HT-29 (cell line): ENCODE data around the gene POMGNT1. TPM values are rescaled to one million over a fixed set of nuclear protein-coding genes. Genes with fewer than 3 reads are reported as not detected.
"Not testable (repeated sequence)": the region's sequence is repeated elsewhere in the genome, so short reads cannot be mapped to it uniquely, and the experiment has no call there.

ENCODE experiments used
- DNase-seq: peaks from one replicate; pipeline ENCODE4 v3.0.0-alpha.2; 2015; ENCODE audit warnings: low spot score
- total RNA-seq: library from RNA; depleted of rRNA; stranded (reverse); fragments of >200 nt; shearing (Covaris generic); gene quantifications from 2 replicates; pipeline ENCODE4 v1.2.3, GENCODE V29; 2014; rRNA removed

POMGNT1 gene
- 53.5 TPM in 2 replicates for total RNA-seq

GRCh38 chr1:46197964-46198811, at the start of gene POMGNT1:
TSS of gene POMGNT1 (minus strand) at chr1:46198434. CDS start at chr1:46197821, 613 bp downstream.
- DNase-seq, result peak; percentile 71

DNA sequence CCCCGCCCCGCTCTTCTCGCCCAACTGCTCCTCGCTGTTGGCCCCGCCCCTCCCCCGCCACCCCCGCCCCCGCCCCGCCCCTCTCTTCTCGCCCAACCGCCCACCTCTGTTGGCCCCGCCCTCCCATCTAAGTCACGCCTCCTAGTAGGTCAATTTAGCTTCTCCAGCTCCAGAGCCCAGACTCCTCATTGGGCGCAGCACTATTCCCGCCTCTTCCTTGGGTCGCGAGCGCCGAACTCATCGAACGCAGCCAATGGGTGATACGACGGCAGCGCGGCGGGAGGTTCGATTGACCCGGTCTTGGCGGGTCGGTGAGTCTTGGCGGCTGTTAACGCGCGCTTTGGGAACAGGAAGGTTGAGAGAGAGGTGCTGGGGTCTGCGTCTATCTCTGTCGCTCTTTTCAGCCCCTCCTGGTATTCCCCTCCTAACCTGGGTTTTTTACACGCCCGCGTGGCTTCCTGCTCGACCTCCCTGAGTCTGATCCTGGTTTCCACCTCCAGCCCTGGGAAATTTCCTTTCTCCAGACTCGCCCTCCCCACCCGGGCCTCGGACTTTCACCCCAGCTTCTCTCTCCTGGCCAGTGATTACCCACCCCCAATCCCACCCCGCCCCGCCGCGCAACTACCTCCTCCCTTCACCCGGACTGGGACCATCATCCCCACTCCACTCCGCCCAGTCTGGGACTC, 49.3 kb upstream of the POMGNT1 start, which contains the start of gene RAD54L:
RAD54L (plus strand) TSS at position 328 of the 686 bp plus-strand sequence. CDS start 643 bp downstream, outside the sequence.
- peak; percentile 99 for DNase-seq

DNA sequence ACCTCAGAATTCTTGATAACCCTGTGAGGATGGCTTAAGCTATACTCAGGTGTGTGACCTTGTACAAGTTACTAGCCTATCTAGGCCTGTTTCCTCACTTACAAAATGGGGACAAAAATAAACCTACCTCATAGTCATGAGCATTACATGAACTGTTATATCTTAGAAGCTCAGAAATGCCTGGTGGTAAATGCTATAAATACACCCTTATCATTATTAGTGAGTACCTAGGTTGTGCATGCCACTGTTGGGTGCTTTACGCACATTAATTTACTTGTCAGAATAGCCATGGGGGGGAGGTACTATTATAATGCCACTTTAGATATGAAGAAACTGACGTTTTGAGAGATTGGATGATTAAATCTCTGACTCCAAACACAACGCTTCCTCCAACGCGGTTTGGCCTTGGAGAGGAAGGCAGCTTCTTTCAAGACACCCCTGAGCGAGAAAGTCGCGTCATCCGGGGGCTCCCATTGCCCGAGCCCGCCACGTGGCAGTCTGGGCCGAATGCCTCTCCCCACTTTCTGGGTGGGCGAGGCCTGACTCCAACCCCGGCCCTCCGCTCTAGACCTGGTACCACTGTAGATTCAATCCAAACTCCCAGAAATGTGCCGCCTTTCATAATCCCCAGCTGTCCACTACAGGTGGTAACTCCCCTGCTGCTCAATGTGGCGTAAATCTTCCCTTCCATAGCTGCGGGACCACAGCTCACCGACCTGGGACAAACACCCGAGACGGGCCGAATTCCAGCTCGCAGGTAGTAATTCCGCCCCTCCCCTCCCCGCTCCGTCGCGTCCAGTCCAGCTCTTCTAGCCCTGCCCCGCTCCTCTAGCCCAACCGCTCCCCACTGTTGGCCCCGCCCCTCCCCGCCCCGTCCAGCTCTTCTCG, 48.6 kb upstream of the POMGNT1 start:
- DNase-seq, result no peak

DNA sequence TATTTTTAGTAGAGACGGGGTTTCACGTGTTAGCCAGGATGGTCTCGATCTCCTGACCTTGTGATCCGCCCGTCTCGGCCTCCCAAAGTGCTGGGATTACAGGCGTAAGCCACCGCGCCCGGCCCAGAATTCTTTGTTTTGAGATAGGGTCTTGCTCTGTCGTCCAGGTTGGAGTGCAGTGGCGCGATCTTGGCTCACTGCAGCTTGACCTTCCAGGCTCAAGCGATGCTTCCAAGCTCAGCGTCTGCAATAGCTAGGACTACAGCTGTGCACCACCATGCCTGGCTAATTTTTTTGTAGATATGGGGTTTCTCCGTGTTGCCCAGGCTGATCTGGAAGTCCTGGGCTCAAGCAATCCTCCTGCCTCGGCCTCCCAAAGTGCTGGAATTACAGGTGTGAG, 47.9 kb upstream of the POMGNT1 start:
- not testable (repeated sequence) for DNase-seq

DNA sequence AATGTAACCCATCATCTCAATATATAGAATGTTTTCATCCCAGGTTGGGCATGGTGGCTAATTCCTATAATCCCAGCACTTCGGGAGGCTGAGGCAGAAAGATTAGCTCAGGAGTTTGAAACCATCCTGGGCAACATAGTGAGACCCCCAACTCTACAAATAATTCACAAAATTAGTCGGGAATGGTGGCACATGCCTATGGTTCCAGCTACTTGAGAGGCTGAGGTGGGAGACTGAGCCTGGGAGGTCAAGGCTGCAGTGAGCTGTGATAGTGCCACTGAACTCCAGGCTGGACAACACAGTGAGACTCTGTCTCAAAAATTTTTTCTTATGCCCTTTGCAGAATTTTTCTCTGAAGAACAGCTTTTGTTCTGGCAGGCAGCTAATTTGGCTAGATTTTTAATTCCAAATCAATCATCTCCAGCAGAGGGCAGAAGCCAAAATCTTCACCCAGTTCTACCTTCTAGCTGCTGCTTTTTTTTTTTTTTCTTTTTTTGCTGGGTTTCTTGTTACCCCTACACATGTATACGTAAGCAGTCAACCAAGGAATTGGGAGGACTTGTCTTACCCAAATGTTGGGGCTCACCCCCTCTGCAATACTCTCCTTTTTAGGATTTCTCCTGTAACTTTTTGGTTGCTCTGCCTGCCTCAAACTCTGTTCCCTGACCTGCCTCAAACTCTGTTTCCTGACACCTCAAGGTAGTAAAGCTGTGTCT, 46.6 kb upstream of the POMGNT1 start:
- DNase-seq, result peak; percentile 41

DNA sequence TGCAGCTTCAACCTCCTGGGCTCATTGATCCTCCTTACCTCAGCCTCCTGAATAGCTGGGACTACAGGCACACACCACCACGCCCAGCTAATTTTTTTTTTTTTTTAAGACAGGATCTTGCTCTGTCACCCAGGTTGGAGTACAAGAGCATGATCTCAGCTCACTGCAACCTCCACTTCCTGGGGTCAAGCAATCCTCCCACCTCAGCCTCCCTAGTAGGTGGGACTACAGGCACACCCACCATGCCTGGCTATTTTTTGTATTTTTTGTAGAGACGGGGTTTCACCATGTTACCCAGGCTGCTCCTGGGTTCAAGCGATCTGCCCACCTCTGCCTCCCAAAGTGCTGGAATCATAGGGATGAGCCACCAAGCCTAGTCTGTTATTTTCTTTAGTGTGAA, 45.6 kb upstream of the POMGNT1 start:
- DNase-seq, result not testable (repeated sequence)

DNA sequence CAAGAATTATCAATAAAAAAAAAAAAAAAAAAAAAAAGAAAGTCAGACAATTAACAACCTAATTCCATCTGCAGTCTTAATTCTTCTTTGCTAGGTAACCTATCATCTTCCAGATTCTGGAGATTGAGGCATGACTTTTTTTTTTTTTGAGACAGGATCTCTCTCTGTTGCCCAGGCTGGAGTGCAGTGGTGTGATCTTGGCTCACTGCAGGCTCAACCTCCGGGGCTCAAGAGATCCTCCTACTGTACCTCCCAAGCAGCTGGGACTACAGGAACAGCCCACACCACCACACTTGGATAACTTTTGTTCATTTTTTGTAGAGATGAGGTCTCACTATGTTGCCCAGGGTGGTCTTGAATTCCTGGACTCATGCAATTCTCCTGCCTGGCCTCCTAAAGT, 44.7 kb upstream of the POMGNT1 start:
- no peak for DNase-seq

GRCh38 chr1:46241733-46242132, 43.5 kb upstream of the POMGNT1 start:
- DNase-seq, result not testable (repeated sequence)

DNA sequence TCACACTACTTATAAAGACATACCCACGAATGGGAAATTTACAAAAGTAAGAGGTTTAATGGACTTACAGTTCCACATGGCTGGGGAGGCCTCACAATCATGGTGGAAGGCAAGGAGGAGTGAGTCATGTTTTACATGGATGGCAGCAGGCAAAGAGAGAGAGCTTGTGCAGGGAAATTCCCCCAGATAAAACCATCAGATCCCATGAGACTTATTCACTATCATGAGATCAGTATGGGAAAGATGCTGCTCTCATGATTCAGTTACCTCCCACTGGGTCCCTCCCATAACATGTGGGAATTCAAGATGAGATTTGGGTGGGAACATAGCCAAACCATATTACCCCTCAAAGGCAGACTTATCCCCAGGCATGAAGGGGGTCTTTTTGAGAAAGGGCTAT, 40.6 kb upstream of the POMGNT1 start:
- DNase-seq, result not testable (repeated sequence)

DNA sequence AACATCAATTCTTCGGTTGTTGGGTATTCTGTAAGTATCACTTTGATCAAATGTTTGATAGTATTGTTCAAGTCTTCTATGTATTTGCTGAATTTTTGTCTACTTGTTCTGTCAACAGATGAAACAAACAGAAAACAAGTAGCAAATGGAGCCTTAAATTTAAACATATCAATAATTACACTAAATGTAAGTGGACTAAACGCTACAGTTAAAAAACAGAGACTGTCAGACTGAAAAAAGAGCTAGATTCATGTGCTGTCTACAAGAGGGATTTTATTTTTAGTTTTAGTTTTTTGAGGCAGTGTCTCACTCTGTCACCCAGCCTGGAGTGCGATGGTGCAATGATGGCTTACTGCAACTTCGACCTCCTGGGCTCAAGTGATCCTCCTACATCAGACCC, 38.6 kb upstream of the POMGNT1 start:
- no peak for DNase-seq

DNA sequence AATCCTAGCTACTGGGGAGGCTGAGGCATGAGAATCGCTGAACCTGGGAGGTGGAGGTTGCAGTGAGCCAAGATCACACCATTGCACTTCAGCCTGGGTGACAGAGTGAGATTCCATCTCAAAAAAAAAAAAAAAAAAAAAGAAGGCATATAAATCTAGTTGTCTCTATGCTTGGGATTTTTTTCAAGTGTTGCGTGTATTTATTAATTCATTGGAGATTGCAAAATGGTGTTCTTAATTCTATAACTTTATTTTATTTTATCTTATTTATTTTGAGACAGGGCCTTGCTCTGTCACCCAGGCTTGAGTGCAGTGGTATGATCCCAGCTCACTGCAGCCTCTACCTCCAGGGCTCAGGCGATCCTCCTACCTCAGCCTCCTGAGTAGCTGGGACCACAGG, 33.0 kb upstream of the POMGNT1 start:
- not testable (repeated sequence) for DNase-seq

DNA sequence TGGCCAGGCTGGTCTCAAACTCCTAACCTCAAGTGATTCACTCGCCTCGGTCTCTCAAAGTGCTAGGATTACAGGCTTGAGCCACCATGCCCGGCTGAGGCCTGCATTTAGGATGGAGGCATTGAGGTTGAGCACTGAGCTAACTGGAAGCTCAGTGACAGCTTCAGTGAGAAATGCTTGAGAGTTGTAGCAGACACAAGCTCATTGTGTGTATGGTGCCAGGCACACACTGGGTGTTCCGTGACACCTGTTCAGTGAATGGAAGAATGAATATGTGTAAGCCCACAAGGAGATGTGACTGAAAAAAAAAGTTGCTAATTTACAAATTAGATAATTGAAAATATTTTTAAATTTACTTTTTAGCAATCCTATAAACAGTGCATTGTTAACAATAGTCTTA, 26.7 kb upstream of the POMGNT1 start:
- DNase-seq, result no peak

DNA sequence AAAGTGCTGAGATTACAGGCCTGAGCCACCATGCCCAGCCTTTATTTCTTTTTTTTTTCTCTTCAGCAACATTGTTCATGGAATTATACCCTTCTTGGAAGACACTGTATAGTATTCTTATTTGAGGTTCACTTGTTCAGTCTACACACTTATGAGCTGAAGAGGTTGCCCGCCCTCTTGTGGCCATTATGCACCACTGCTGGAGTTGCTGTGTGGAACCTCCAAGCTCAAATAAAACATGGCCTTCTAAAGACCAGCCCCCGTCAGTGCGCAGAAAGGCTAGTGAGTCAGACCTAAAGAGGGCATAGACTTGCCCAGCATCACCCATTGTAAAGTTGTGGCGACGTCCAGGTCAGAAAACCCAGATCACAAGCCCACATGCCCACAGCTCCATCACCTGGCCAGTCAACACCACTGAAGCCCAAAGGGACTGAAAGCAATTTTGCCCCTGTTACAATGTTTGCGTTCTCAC, 25.3 kb upstream of the POMGNT1 start:
- peak; percentile 96 for DNase-seq

GRCh38 chr1:46223055-46223454, 24.8 kb upstream of the POMGNT1 start:
- DNase-seq, result not testable (repeated sequence)

DNA sequence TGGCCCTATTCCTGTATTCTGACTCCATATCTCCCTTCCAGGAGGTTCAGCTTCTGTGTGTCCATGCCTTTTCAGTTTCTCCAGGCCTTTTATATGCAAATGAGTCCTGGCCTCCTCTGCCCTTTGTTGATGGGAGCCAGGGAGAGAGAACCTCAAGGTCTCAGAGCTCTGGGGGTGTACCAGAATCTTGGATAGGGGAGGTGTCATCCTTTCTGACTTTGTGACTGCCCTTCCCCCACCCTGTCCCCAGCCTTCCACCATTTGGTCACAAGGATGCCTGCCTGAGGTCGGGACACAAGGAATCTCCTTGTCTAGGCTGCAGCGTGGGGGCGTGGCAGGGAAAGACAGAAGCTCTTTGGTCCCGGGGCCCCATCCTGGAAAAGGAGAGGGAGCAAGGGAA, 23.5 kb upstream of the POMGNT1 start:
- no peak for DNase-seq

- DNase-seq, result no peak
Observed at GRCh38 chr1:46220808-46221207, 22.6 kb upstream of the POMGNT1 start.

DNA sequence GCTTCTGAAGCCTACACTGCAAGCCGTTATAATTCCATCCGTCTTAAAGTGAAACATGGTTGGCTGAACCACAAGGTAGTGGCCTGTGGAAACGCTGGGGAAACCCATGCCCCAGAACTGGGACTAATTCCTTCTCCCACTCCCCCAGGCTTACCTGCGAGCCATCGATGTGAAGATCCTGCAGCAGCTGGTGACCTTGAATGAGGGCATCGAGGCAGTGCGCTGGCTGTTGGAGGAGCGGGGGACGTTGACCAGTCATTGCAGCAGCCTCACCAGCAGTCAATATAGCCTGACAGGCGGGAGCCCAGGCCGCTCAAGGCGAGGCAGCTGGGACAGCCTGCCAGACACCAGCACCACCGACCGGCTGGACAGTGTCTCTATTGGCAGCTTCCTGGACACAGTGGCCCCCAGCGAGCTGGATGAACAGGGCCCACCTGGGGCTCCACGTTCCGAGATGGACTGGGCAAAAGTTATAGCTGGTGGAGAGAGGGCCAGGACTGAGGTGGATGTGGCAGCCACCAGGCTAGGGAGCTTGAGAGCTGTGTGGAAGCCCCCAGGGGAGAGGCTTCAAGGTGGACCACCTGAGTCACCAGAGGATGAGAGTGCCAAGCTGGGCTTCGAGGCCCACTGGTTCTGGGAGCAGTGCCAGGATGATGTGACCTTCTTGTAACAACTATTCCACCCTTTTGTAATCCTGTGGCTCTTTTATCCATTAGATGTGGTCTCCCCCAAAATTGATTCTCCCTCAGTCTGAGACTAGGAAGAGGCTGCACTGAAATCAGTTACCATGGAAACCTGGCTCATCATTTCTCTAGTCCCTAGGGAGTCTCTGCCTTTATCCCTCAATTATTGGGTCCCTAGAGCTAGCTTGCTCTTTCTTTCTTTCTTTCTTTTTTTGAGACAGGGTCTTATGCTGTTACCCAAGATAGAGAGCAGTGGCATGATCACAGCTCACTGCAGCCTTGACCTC, 21.6 kb upstream of the POMGNT1 start:
- DNase-seq, result no peak

DNA sequence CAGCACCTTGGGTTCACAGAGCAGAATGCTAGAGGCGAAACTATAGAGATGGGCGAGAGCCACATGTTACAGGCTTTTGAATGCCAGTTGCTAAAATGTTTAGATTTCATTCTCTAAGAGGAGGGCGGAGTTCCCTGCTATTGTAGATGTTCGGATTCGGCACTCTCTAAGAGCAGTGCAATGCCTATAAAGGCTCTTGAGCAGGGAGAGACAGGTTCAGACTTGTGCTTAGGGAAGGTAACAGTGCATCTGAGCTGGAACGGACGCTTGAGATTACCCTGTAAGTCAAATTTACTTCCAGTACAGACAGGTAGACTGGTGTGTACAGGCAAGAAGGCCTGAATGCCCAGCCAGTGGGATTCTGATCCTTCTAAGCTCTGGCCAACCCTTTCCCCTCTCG, 20.2 kb upstream of the POMGNT1 start:
- no peak for DNase-seq

GRCh38 chr1:46215504-46215903, 17.3 kb upstream of the POMGNT1 start:
- DNase-seq, result no peak

DNA sequence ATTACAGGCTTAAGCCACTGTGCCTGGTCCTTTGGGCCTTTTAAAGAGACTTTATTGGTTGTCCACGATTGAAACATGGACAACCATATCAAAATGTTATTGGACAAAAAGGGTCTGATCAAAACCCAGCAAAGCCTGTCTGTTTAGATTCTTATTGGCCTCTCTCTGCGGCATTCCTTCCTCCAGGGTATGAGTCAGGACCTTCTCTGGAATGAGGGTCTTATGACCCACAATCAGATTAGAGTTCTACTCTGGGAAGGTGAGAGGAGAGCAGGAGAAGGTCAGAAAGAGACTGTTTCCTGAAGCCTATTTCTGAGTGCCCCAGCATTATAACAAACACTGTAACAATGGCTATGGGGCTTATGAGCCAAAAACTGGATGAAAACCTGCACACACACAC, 12.8 kb upstream of the POMGNT1 start:
- no peak for DNase-seq
